ENCODE data around the gene CAMK1G.
A peak's percentile ranks its signal among the peaks of the same experiment; 100 is the strongest.

CAMK1G gene

GRCh38 chr1:209565759-209566678 lies 17.5 kb upstream of the CAMK1G start:
- peak; percentile 66 to 72 for DNase-seq (ENCODE audit: low read depth in 2 of 2)

- DNase-seq (ENCODE audit: low read depth in 2 of 2) = no peak
Measured at GRCh38 chr1:209567698-209568175, 15.8 kb upstream of the CAMK1G start.

- DNase-seq (ENCODE audit: low read depth in 2 of 2) = peak; percentile 58 to 65
Measured at GRCh38 chr1:209569455-209570207, 13.9 kb upstream of the CAMK1G start.

- DNase-seq (ENCODE audit: low read depth in 2 of 2) = no peak
Measured at GRCh38 chr1:209570743-209571142, 12.8 kb upstream of the CAMK1G start.

- peak; percentile 27 to 67 for DNase-seq (ENCODE audit: low read depth in 2 of 2)
Measured at GRCh38 chr1:209576392-209577197, 6.9 kb upstream of the CAMK1G start.

GRCh38 chr1:209577346-209577745 lies 6.2 kb upstream of the CAMK1G start:
- DNase-seq (ENCODE audit: low read depth in 2 of 2) = no peak

- no peak for DNase-seq (ENCODE audit: low read depth in 2 of 2)
Measured at GRCh38 chr1:209580577-209580976, 2.9 kb upstream of the CAMK1G start.

- no peak for DNase-seq (ENCODE audit: low read depth in 2 of 2)
Measured at GRCh38 chr1:209584231-209584672, 738 bp downstream of the CAMK1G start.

GRCh38 chr1:209585197-209585596 lies 1.7 kb downstream of the CAMK1G start:
- no peak for DNase-seq (ENCODE audit: low read depth in 2 of 2)

- no peak for DNase-seq (ENCODE audit: low read depth in 2 of 2)
Measured at GRCh38 chr1:209585672-209586071, 2.2 kb downstream of the CAMK1G start.

GRCh38 chr1:209586221-209586740 lies 2.8 kb downstream of the CAMK1G start:
- DNase-seq (ENCODE audit: low read depth in 2 of 2) = no peak

GRCh38 chr1:209587789-209588188 lies 4.3 kb downstream of the CAMK1G start:
- no peak for DNase-seq (ENCODE audit: low read depth in 2 of 2)

- DNase-seq (ENCODE audit: low read depth in 2 of 2) = no peak
Measured at GRCh38 chr1:209589440-209589839, 5.9 kb downstream of the CAMK1G start.

GRCh38 chr1:209589863-209590262 lies 6.3 kb downstream of the CAMK1G start:
- DNase-seq (ENCODE audit: low read depth in 2 of 2) = no peak

GRCh38 chr1:209590405-209590804 lies 6.9 kb downstream of the CAMK1G start:
- DNase-seq (ENCODE audit: low read depth in 2 of 2) = no peak

- no peak for DNase-seq (ENCODE audit: low read depth in 2 of 2)
Measured at GRCh38 chr1:209593747-209594146, 10.2 kb downstream of the CAMK1G start.

- DNase-seq (ENCODE audit: low read depth in 2 of 2) = no peak
Measured at GRCh38 chr1:209594440-209594839, 10.9 kb downstream of the CAMK1G start.

- no peak for DNase-seq (ENCODE audit: low read depth in 2 of 2)
Measured at GRCh38 chr1:209595028-209595427, 11.5 kb downstream of the CAMK1G start.

- no peak for DNase-seq (ENCODE audit: low read depth in 2 of 2)
Measured at GRCh38 chr1:209595599-209596285, 12.2 kb downstream of the CAMK1G start.

GRCh38 chr1:209597499-209597898 lies 14.0 kb downstream of the CAMK1G start:
- no peak for DNase-seq (ENCODE audit: low read depth in 2 of 2)

- DNase-seq (ENCODE audit: low read depth in 2 of 2) = no peak
Measured at GRCh38 chr1:209598227-209598626, 14.7 kb downstream of the CAMK1G start.

Measured in stimulated activated CD4-positive, alpha-beta T cell treated with anti-CD3 and anti-CD28 coated beads, Interleukin-15, amount 100 ng/mL, for 48 hours (primary cell).